GM18909 (cell line): ENCODE measurements around the gene ZSWIM6.

Experiments
- ATAC-seq: cut with Tn5 transposase; IDR thresholded peaks from one replicate; pipeline ENCODE4 v1.9.1; 2021; ENCODE audit warnings: mild to moderate bottlenecking; ENCODE audit not compliant: unreplicated experiment, poor library complexity

Gene ZSWIM6

GRCh38 chr5:61306531-61307131 is 25.4 kb upstream of the ZSWIM6 start:
- peak; percentile 82 for ATAC-seq

- ATAC-seq = no peak
Measured at GRCh38 chr5:61307191-61307590, 24.9 kb upstream of the ZSWIM6 start.

GRCh38 chr5:61307611-61308010 is 24.4 kb upstream of the ZSWIM6 start:
- ATAC-seq = no peak

GRCh38 chr5:61308712-61309111 is 23.3 kb upstream of the ZSWIM6 start:
- no peak for ATAC-seq

GRCh38 chr5:61309115-61309514 is 22.9 kb upstream of the ZSWIM6 start:
- no peak for ATAC-seq

- no peak for ATAC-seq
Measured at GRCh38 chr5:61311056-61311610, 20.9 kb upstream of the ZSWIM6 start.

- ATAC-seq = no peak
Measured at GRCh38 chr5:61311836-61312808, 19.9 kb upstream of the ZSWIM6 start.

- no peak for ATAC-seq
Measured at GRCh38 chr5:61313960-61314681, 17.9 kb upstream of the ZSWIM6 start.

GRCh38 chr5:61318376-61318775 is 13.7 kb upstream of the ZSWIM6 start:
- ATAC-seq = no peak

GRCh38 chr5:61319388-61320146 is 12.5 kb upstream of the ZSWIM6 start:
- peak; percentile 99 for ATAC-seq

- no peak for ATAC-seq
Measured at GRCh38 chr5:61320860-61321259, 11.2 kb upstream of the ZSWIM6 start.

GRCh38 chr5:61321669-61322068 is 10.4 kb upstream of the ZSWIM6 start:
- ATAC-seq = no peak

- no peak for ATAC-seq
Measured at GRCh38 chr5:61322738-61323725, 9.0 kb upstream of the ZSWIM6 start.

GRCh38 chr5:61327760-61328753 is 4.0 kb upstream of the ZSWIM6 start:
- ATAC-seq = peak; percentile 25

GRCh38 chr5:61328791-61329549 is 3.1 kb upstream of the ZSWIM6 start:
- ATAC-seq = no peak

GRCh38 chr5:61329550-61330128 is 2.4 kb upstream of the ZSWIM6 start:
- no peak for ATAC-seq
